ENCODE data around the gene EXOSC3.

DNA sequence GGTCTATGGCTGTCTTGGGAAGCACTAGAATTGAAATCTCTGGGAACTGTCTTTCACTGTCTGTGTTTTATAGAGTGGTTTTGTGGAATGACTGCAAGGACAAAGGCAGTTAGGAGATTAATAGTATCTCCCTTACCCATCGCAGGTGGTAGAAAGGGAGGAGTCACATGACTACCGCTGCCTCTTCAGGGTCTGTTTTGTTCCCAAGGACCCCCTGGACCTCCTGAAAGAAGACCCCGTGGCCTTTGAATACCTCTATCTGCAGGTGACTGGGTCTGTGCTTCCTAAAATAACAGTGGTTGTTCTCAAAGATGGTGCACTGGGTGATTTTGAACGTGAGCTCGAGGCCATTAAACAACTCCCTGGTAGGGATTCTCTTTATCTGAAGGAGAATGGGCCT, 54.0 kb downstream of the EXOSC3 start:
- TF ChIP-seq, protein P1, sequence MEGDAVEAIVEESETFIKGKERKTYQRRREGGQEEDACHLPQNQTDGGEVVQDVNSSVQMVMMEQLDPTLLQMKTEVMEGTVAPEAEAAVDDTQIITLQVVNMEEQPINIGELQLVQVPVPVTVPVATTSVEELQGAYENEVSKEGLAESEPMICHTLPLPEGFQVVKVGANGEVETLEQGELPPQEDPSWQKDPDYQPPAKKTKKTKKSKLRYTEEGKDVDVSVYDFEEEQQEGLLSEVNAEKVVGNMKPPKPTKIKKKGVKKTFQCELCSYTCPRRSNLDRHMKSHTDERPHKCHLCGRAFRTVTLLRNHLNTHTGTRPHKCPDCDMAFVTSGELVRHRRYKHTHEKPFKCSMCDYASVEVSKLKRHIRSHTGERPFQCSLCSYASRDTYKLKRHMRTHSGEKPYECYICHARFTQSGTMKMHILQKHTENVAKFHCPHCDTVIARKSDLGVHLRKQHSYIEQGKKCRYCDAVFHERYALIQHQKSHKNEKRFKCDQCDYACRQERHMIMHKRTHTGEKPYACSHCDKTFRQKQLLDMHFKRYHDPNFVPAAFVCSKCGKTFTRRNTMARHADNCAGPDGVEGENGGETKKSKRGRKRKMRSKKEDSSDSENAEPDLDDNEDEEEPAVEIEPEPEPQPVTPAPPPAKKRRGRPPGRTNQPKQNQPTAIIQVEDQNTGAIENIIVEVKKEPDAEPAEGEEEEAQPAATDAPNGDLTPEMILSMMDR (IDR thresholded peaks at IDR 0.05), result no peak
- no peak for TF ChIP-seq POLR2A (IDR thresholded peaks at IDR 0.05)
- no peak for TF ChIP-seq EP300 (IDR thresholded peaks at IDR 0.05; ENCODE audit: low read depth)

All from transverse colon (tissue), 3 donors.